RPMI7951 (cell line): ENCODE data around the gene ACTA2. TPM values are rescaled to one million over a fixed set of nuclear protein-coding genes. Genes with fewer than 3 reads are reported as not detected.
A peak's percentile ranks its signal among the peaks of the same experiment; 100 is the strongest.

Experiments
- DNase-seq: peaks from one replicate; pipeline ENCODE4 v3.0.0-alpha.2; 2012; ENCODE audit warnings: low read depth
- total RNA-seq: library from RNA; depleted of rRNA; stranded (reverse); fragments of >200 nt; shearing (Covaris generic); gene quantifications from 2 replicates; pipeline ENCODE4 v1.2.3, GENCODE V29; 2014

The ACTA2 gene
- total RNA-seq, 1 experiment from 2014 or later = 50.3 TPM

DNA sequence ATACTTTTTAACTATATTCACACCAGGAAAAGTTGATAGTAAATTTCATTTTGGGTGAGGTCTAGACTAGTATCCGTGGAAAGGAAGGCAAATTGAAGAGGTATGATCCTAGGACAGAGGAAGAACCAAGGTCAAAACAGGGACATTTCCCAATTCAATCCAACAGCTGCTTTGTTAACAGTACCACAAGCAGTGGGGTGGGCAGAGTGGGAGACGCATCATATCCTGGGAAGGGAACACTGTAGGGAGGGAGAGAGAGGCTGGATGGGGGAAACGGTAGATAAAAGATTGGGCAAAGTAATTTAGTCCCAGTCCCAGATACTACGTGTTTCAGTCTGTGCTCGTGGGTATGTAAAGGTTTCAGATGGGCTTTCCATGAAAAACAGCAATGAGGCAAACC lies 28.9 kb upstream of the ACTA2 start:
- DNase-seq = no peak

DNA sequence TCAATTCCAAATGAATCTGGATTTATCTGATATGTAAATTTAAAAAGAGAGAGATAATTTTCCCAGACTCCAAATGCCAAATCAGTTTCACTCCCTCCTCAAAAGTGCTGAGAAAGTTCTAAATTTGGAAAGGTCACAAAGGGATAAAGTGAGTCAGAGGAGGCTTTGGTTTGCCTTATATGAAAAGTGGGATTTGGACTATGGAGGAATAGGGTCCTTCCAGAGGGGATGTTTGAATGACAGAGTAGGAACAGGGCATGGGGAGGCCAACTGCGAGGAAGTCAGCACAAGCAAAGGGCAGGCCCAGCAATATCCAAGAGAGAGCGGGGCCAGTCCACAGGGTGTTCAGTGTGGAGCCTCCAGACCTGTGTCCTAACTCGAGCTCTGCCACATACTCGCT lies 28.2 kb upstream of the ACTA2 start:
- DNase-seq = peak; percentile 35

DNA sequence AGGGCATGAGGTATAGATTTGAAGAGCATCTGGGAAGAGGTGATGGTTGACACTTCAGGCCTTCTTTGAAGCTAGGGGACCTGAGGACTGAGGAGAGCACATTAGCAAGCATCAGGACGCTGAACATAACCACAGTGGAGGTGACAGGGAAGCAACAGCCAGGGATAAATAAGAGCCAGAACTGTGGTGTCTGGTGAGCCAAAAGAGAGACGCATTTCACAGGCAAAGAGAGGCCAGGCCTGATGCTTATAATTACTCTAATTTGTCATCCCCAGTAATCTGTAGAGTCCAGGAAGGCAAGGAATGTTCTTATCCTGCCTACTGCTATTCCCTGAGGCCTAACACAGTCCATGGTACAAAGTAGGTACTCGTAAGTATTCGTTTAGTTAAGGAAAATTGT lies 27.7 kb upstream of the ACTA2 start:
- DNase-seq = no peak

DNA sequence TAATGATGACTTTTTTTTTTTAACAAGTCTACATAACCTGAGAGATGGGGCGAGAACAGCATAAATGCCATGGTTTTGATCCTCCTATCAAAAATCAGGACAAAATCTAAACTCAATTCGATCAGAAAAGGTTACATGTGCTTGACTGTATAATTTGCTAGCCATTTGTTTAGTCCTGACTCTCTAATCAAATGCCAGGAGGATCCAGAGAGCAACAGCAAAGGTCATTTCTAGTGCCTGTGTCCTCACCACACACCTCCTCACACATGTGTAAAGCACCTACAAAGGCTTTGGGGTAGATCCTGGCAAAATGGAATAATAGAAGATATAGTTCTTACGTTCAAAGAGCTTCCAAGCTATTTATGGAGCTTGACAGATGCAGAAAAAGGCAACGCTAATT lies 27.0 kb upstream of the ACTA2 start:
- DNase-seq = no peak

DNA sequence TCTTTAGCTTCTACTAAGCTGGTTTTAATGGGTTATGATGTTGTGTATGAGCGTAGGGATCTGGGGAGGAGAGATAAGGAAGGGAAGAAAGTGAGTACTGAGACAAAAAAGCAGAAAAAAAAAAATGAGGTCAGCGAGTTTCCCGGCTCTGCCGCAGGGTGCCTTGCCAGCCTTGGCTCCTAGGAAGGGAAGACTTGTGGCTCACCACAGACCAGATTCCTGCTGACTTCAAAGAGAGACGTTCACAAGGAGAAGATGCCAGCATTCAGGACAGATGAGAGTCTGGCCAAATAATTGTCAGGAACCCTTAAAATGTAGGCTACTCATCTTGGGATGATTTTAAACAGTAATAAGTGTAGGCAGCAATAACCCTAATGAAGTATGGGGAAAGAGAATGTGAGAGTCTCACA lies 26.6 kb upstream of the ACTA2 start:
- peak; percentile 96 for DNase-seq

DNA sequence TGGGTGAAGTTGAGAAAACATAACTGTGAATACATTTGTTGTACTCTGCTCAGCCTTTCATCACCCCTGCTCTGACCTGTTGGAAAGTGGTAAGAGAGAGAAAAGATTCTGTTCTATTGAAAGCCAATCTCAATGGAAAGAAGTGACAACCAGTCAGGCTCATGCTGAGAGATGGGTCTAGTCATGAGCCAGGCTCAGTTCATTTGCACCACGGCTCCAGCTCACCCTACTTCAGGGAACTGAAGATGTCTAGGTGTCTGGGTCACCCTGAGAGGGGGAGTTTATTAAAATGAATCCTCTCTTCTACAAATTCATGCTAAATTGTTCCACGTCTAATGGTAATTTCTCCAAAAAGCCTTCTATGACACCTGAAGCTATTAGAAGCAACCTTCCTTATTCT lies 25.9 kb upstream of the ACTA2 start:
- DNase-seq = no peak

DNA sequence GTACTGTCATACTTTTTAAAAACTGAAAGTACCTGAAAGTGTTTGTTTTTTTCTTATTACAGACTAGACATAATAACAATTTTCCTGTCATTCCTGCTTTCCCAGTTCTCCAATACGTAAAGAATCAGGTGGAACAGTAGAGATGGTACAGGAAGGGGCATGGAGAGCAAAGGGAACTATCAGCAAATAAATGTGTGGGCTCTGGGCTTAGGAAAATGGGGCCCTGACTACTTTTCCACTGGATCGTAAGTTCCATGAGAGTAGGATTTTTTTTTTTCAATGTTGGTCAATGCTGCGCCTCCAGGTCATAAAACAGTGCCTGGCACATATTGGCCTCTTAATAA lies 22.8 kb upstream of the ACTA2 start:
- no peak for DNase-seq

DNA sequence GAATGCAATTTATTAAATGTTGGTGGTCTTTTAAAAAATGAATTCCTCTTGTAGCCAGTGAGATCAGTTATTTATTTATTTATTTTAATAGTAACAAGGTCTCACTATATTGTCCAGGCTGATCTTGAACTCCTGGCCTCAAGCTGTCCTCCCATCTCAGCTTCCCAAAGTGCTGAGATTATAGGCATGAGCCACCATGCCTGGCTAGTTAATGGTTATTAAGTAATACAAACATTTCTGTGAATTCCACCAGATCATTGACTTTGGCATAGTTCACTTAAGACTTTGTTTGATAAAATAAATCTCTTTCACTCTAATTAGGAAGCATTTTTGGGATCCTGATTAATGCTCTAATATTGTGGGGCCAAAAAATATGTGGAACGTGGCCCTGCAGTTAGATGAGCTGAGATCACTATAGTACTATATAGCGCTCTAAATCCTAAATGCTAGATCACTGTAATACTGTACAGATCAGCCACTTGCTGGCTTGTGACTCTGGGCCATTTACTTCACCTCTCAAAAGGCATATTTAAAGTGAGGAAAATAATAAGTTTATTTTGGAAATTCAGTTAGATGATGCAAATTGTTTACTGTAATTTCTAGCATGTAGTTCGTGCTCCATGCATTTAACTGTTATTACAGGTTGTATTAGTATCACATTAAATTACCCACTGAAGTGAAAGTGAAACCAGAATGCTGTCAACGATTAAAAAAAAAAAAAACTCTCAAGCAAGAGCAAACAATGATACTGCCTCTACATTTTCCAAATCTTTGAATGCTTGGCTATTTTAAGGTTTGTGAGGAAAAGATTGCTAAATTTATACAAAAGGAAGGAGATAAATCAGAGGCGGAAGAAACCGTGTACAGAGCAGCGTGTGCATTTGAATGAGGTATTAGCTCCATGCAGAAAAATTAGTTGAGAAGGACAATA lies 22.1 kb upstream of the ACTA2 start:
- DNase-seq = peak; percentile 44

DNA sequence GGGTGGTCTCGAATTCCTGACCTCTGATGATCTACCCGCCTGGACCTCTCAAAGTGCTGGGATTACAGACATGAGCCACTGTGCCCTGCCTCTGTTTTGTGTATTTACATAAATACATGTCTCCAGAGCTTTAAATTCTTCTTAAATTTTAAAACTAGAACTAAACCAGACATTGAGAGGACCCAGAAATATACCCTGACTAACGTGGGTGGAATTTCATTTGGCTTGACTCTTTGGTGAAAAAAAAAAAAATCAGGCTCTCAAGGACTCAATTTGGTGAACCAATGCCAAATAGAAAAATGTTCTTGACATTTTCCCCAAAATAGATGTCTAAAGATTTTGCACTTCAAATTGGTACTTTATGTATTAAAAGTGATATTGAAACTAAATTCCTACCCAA lies 21.4 kb upstream of the ACTA2 start:
- DNase-seq = peak; percentile 27

DNA sequence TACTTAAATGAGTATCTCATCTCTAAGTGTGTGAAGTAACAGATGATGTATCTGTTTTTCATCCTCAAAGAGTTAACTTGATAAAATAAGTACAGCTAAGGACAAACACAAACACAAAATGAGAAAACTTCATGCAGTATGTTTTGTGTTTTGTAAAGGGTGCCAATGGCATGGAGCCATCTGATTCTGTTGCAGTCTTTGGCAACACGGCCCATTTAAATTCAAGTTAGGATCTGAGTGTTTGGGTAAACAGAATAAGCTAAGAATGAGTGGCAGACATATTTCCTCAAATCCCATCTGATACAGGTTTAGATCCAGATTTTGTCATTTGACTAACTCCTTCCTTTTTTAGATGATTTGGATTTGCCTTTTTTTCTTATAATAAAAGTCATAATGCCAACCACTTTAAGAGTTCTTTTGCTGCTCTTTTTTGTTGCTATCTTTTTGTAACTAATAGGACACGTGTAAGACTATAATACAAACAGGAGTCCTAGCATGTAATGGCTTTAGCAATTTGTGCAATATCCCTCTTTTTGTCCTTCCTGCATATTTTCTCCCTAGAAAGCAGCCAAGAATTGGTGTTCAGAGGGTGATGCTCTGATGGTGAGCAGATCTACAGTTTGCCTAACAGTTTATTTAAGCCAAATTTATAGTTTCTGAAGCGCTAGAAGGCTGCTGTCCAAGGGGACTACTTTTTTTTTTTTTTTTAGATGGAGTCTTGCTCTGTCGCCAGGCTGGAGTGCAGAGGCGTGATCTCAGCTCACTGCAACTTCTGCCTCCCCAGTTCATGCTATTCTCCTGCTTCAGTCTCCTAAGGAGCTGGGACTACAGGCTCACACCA lies 18.9 kb upstream of the ACTA2 start:
- no peak for DNase-seq

DNA sequence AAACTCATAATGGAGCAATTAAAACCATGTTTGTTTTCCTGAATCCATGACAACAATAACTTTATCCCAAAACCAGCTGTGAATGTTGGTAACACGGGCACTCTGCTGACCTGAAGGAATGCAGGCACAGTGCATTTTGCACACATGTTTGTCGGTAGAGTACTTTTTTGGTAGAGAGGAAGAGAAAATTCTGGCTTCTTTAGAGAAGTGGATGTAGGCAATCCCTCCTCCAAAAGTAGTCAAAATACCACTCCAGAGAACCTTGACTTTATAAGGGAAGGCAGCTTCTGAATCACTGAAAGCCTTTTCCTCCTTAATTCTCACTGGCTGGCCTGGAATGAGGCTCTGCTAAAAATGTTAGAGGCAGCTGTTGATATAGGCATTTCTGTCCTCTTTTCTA lies 15.8 kb upstream of the ACTA2 start:
- DNase-seq = no peak

DNA sequence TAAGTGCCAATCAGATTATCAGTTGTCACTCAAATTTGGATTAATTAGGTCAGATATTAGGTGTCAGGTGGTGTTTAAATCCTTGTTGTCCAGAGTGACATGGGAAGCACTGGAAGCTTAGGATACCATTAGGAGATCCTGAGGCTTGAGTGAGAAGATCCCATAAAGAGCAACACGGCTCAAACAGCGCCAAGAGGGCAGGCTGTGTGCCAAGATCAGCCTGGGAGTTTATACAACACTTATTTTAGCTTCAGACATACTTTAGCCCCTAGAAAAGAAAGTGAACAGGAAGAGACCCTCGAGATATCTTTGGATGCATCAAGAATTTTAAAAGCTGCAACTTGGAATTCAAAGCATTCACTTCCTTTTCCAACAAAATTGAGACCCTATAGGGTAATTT lies 14.2 kb upstream of the ACTA2 start:
- DNase-seq = no peak

DNA sequence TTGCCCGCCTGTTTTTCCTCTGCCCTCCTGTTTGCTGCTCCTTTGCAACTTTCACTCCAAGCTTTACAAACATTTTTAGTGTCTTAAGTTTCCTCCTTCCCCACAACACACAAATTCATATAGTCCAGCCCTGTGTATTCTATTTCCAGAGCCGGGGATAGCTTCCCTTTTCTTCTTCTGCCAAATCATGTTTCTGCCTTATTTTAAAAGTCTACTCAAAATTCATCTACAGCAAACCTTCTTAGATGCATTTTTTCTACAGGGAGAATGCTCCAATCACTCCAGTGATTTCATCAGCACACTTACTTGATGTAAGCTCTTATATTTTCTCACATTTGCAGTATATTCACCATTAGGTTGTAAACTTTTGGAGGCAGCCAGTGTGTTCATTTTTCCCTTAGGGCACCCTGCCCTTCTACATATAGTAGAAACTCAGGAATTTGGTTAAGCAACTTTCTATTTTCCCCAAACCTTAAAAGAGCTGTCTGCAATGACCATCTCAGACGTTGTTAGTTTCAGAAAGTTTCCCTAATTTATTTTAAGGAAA lies 12.4 kb upstream of the ACTA2 start:
- DNase-seq = no peak

DNA sequence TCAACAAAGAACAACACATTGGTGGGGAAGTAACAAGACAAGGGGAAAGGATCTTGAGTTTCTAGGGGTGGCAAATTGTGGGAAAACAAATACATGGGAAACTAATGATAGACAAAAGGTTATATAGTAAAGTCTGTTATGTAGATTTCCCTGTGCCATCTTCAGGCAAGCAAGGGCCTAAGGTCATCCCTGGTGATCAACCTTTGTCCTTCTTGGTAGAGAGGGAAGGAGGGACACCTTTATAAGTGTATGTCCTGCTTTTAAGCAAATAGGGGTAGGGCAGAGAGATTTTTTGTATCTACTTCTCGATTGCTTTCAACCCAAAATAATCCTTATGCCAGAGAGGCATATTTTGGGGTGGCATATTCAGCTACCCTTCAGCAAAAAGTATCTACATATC lies 11.8 kb upstream of the ACTA2 start:
- DNase-seq = no peak

DNA sequence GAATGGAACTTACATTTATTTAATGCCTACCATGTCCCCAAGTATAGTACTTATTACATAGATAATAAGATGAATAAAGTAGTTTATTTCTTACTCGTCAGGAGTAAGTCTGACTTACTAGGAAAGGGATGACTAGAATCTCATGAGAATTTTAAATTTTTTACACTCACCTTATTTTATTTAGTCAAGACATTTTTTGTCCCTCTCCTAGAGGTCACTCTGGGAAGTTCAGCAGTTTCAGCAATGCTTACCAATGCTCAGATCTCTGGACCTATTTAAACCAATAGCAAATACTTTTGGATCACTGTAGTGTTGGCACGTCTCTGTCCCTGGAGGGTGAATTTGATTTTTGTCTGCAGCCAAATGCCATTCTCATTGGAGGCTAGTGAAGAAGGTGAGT lies 10.7 kb upstream of the ACTA2 start:
- DNase-seq = no peak

DNA sequence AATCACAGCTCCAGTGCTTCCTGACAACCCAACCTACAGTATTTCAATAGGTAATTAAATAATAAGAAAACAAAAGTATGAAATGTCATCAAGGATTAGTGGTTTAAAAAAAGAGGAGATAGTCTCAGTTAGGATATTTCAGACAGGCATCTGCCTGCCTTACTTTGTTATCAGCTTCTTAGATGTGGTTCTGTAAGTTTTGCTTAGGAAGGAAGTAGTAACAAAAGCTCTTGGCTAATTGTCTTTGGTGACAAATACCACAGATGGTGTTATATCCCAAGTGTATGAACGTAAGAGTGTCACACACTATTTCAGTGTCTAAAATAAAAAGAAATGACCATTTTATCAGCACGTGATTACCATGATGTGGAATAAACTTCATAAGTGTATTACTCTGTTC lies 9.8 kb upstream of the ACTA2 start:
- DNase-seq = no peak

DNA sequence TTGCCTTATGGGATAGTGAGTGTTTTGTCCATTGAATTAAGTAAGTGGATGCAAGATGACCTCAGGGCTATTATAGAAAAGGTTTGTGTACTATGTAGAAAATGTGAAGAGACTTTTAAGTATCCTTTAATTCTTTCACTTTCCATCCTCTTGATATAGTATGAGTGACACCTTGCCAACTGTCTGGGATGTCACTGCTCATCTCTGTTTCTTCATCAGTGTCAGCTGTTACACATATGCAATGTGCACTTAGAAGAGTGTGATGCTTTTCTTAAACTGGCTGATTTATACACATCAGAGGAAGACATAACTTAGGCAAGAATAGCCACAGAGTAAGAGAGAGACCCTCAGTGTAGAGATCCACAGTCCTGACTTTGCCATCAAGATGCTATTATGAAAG lies 8.7 kb upstream of the ACTA2 start:
- no peak for DNase-seq

DNA sequence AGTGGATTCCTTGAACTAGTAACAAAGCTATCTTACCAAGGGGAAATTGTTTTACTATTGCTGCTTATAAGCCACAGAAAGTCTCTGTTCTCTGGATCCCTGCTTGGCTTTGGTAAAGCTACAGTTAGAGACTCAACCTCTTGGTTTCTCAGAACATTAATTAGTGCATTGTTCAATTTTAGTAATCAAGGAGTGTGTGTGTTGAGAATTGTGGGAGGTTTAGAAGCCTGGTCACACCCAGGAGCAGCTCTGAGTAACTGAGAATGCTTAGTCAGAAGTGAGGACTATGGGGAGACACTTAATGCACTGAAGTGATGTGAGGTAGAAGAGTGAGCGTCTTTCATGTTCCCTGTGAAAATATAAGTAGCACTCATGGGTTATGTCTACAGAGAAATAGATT lies 8.2 kb upstream of the ACTA2 start:
- no peak for DNase-seq

DNA sequence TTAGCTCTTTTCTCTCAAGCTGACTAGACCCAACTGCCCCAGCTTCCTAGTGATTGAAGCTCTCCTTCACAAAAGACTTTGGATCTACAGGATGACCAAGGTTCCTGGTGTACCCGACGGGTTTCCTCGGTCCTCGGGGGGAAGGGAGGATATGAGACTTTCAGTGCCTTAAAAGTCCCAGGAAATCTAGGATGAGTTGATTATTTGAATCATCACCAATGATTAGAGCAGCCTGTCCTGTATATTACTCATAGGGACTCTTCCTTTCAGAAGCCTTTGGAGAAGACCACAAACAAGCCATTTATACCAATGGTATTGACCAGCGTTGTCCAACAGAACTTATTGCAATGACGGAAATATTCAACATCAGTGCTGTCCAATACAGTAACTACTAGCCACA lies 6.1 kb upstream of the ACTA2 start:
- no peak for DNase-seq

DNA sequence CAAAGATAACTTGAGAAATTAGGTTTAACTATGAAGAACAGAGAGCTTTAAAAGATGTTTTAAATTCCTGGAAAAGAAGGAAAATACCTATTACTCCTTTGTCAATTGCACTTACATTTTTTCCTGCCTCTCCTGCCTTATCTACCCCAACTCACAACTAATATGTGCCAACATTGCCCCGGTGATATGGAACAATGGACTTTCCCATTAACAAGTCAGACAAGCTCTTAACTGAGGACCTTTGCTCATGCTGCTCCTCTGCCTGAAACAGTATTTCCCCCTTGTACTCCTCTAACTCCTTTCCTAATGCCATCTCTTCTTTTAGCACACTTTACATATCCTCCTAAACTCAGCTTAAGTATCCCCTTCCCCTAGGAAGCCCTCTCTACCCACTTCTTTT lies 4.8 kb upstream of the ACTA2 start:
- no peak for DNase-seq

DNA sequence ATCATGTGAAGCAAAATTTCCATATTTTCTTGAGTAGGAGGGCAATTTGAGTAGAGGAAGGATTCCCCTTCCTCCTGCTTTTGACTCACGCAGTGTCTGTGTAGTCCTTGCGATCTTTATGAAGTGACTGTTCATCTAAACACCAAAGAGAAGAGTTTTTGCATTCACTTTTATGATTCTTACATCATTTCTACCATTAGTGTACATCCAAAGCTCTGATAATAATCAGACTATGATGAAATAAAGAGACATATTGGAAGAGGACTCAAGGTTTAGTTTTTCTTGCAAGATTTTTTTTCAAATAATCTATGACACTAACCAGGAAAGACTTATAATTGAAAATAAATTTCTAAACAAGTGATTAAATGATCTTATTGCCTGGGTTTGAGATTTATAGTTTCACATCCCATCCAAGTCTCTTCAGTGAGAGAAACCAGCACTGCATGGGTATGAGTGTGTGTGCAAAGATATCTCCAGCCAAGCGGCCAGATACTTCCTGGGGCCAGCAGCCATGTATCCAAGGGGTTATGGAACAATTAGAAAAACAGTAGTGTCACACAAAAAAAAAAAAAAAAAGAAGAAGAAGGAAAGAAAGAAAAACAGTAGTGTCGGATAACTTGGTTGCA lies 2.0 kb upstream of the ACTA2 start:
- DNase-seq = no peak

DNA sequence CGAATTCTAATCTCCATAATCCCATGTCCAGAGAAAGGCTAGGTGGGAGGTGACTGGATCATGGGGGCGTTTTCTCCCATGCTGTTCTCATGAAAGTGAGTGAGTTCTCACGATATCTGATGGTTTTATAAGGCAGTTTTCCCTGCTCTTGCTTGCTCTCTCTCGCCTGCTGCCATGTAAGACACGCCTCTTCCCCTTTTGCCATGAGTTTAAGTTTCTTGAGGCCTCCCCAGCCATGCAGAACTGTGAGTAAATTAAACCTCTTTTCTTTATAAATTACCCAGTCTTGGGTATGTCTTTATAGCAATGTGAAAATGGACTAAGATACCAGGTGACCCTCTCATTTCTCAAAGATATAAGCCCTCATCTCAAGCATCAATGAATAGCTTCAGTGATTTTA lies 1.1 kb upstream of the ACTA2 start:
- DNase-seq = no peak
